Osteocyte (in vitro differentiated cells): ENCODE measurements around the gene LRP1B. TPM values are rescaled to one million over a fixed set of nuclear protein-coding genes. Genes with fewer than 3 reads are reported as not detected.

Source experiments
- DNase-seq: peaks from one replicate; pipeline ENCODE4 v3.0.0; 2021; ENCODE audit warnings: mixed read lengths; ENCODE audit not compliant: unreplicated experiment; ENCODE audit errors: extremely low spot score
- H3K27ac Mint-ChIP-seq: one replicate; pipeline ENCODE4 v1.8.0; 2021; ENCODE audit warnings: mild to moderate bottlenecking, mixed read lengths; ENCODE audit not compliant: unreplicated experiment
- H3K27me3 Mint-ChIP-seq: one replicate; pipeline ENCODE4 v1.8.0; 2021; ENCODE audit warnings: mixed read lengths; ENCODE audit not compliant: unreplicated experiment
- H3K36me3 Mint-ChIP-seq: one replicate; pipeline ENCODE4 v1.8.0; 2021; ENCODE audit warnings: mixed read lengths; ENCODE audit not compliant: unreplicated experiment
- H3K4me1 Mint-ChIP-seq: one replicate; pipeline ENCODE4 v1.8.0; 2021; ENCODE audit warnings: mixed read lengths; ENCODE audit not compliant: unreplicated experiment
- H3K4me3 Mint-ChIP-seq: one replicate; pipeline ENCODE4 v1.8.0; 2021; ENCODE audit warnings: mild to moderate bottlenecking, moderate library complexity, mixed read lengths; ENCODE audit not compliant: unreplicated experiment
- H3K9me3 Mint-ChIP-seq: one replicate; pipeline ENCODE4 v1.8.0; 2021; ENCODE audit warnings: mixed read lengths; ENCODE audit not compliant: unreplicated experiment
- total RNA-seq: library from RNA; stranded (reverse); gene quantifications from 2 replicates; pipeline ENCODE4 v1.2.1, GENCODE V29; 2021
- TF ChIP-seq, protein P1 (sequence below): fragments of 200-600 bp; sonication (generic); IDR thresholded peaks from 2 replicates; pipeline ENCODE4 v1.5.0; 2021; ENCODE audit warnings: antibody characterized with exemption, mild to moderate bottlenecking, moderate library complexity

LRP1B gene
- total RNA-seq, 1 donor from 2014 or later = 3.6 TPM

DNA sequence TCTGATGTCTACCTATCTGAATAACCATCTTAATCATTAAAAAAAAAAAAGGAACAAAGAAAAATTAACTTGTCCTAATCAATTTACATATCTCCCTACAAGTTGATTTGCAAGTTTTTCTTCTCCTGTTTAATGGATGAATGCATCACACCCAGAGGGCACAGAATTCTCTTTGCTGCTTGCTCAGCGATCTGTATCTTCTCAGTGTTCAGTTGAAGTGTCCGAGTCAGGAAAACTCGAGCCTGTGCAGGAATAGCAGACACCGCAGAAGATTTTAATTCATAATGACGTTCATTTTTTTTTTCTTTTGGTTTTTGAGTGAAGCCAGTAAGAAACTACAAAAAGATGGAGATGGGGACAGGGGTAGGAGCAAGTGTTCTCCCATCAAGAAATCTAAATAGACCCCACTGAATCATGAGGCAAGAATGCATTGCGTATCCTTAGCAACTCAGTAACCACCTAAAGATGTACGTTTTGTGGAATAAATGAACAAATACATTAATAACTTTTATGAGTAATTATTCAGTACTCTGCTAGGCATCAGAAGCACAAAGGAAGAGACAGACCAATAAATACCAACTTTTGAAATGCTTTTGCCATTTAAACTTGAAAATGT lies 675.5 kb downstream of the LRP1B start:
- peaks cover 3% of the 10 kb centered on the region for H3K9me3 Mint-ChIP-seq
- peaks cover 7% of the 10 kb centered on the region for H3K4me1 Mint-ChIP-seq
- H3K27me3 Mint-ChIP-seq = no peaks in the 10 kb centered on the region
- H3K36me3 Mint-ChIP-seq = no peaks in the 10 kb centered on the region
- H3K27ac Mint-ChIP-seq = no peak overlapping the region
- H3K4me3 Mint-ChIP-seq = no peak overlapping the region
- TF ChIP-seq, protein P1, sequence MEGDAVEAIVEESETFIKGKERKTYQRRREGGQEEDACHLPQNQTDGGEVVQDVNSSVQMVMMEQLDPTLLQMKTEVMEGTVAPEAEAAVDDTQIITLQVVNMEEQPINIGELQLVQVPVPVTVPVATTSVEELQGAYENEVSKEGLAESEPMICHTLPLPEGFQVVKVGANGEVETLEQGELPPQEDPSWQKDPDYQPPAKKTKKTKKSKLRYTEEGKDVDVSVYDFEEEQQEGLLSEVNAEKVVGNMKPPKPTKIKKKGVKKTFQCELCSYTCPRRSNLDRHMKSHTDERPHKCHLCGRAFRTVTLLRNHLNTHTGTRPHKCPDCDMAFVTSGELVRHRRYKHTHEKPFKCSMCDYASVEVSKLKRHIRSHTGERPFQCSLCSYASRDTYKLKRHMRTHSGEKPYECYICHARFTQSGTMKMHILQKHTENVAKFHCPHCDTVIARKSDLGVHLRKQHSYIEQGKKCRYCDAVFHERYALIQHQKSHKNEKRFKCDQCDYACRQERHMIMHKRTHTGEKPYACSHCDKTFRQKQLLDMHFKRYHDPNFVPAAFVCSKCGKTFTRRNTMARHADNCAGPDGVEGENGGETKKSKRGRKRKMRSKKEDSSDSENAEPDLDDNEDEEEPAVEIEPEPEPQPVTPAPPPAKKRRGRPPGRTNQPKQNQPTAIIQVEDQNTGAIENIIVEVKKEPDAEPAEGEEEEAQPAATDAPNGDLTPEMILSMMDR = no peak
- DNase-seq = no peak

DNA sequence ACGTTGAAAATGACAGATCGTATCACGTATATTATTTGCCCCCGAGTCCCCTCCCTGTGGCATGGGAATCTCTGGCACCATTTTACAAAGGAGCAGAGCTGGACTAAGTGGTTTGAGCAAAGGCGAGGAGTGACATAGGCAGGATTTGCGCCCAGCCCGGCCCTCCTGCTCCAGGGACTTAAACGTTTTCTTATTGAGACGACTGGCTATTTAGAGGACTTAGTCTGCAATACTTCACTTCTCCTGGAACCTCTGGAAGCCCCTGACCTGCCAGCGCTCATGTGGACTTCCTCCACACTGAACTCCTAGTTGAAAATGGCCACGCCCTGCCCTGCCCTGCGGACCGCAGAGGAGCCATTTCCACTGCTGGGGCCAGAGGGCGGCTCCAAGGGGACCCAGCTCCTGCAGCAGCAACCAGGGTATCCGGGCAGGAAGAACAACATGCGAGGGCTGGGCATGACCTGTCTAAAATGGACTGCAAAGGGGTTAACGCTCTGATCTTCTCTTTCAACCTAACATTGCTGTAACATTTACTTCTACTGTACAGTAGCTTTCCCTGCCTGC lies 690.7 kb downstream of the LRP1B start:
- H3K4me3 Mint-ChIP-seq = no peak overlapping the region
- H3K36me3 Mint-ChIP-seq = no peaks in the 10 kb centered on the region
- TF ChIP-seq, protein P1 = no peak
- no peaks in the 10 kb centered on the region for H3K4me1 Mint-ChIP-seq
- H3K27ac Mint-ChIP-seq = no peak overlapping the region
- H3K9me3 Mint-ChIP-seq = peaks cover 13% of the 10 kb centered on the region
- H3K27me3 Mint-ChIP-seq = no peaks in the 10 kb centered on the region
- no peak for DNase-seq

DNA sequence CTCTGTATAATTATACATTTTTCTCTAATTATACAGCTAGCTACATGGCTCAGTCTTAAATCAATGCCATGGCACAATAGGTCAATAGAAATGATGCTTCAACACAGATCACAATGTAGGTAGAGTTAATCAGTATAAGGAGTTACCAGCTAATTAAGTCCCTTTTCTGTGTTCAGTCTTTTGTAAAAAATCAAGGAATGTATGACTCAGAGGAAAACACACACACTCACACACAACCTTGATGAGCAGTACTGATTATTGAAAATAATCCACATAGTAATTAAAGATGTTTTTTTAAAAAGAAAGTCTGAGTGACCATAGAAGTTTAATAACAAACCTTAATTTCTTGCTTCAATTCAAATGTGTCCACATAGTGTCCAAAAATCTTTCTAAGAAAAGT lies 691.3 kb downstream of the LRP1B start:
- Mint-ChIP-seq H3K27me3 (no peaks in the 10 kb centered on the region), H3K4me1 (no peaks in the 10 kb centered on the region), H3K36me3 (no peaks in the 10 kb centered on the region), H3K9me3 (peaks cover 17% of the 10 kb centered on the region), H3K4me3 (no peak overlapping the region), H3K27ac (no peak overlapping the region)
- no peak for DNase-seq
- TF ChIP-seq, protein P1 = no peak

DNA sequence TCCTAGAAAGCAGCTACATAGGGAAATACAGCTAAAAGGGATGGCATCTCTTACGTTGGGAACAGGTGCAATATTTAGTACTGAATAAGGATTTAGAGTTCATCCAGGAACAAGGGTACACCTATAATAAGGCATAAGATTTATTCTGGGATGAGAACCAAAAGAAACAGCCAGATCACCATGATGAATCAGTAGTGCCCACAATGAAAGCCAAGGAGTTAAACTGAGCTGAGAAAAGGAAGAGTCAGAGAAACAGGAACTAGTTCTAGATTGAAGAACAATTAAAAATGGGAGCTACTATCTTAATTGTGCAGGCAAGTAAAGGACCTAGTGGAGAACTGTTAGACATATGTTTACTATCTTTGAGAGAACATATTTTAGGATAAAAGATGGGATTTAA lies 692.3 kb downstream of the LRP1B start:
- Mint-ChIP-seq H3K27me3 (no peaks in the 10 kb centered on the region), H3K9me3 (peaks cover 17% of the 10 kb centered on the region), H3K4me3 (no peak overlapping the region), H3K36me3 (peaks cover 7% of the 10 kb centered on the region), H3K4me1 (no peaks in the 10 kb centered on the region), H3K27ac (no peak overlapping the region)
- DNase-seq = no peak
- TF ChIP-seq, protein P1 = no peak

DNA sequence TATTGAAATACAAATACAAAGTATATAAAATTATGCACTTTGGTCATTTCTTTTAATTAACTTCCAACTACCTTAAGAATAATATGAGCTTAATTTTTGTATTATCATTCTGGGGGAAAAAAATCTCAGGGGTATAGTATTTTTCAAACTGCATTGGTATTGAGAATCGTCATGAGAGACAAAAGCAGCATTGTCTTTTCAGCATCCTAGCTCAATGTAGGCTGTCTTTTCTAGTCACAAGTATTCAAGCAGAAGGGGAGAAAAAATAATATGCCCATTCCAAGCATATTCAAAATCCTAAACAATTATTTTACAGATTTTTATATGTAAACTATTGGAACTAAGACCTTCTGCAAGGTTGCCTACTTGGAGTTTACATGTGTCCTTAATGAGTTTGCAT lies 693.3 kb downstream of the LRP1B start:
- no peak overlapping the region for H3K27ac Mint-ChIP-seq
- H3K27me3 Mint-ChIP-seq = no peaks in the 10 kb centered on the region
- TF ChIP-seq, protein P1 = no peak
- peaks cover 12% of the 10 kb centered on the region for H3K36me3 Mint-ChIP-seq
- H3K4me1 Mint-ChIP-seq = no peaks in the 10 kb centered on the region
- DNase-seq = no peak
- H3K9me3 Mint-ChIP-seq = peaks cover 28% of the 10 kb centered on the region
- H3K4me3 Mint-ChIP-seq = no peak overlapping the region
